Astrocyte of the spinal cord (primary cell): ENCODE measurements around the gene RBBP8NL.
A peak's percentile ranks its signal among the peaks of the same experiment; 100 is the strongest.

Source experiments
- DNase-seq: peaks from one replicate; pipeline ENCODE4 v3.0.0; 2011; ENCODE audit warnings: low read depth, low spot score
- H3K4me3 ChIP-seq: 2 replicates; pipeline ENCODE4 v1.5.1; 2011; ENCODE audit warnings: low read depth, mild to moderate bottlenecking, low read length, moderate library complexity
- CTCF ChIP-seq: IDR thresholded peaks from 2 replicates; pipeline ENCODE4 v1.5.1; 2012; ENCODE audit warnings: low read depth, mild to moderate bottlenecking, low read length, inconsistent platforms
- in situ Hi-C: cut with HindIII; loops from 2 replicates; pipeline ENCODE4 v1.10.0; 2017; ENCODE audit warnings: low sequenced_read_pairs

Gene RBBP8NL

GRCh38 chr20:62412194-62413024 lies 14.9 kb downstream of the RBBP8NL start:
- H3K4me3 ChIP-seq: no peak overlapping the region
- TF ChIP-seq CTCF: no peak
- in situ Hi-C loops: no loop called here
- no peak for DNase-seq

DNA sequence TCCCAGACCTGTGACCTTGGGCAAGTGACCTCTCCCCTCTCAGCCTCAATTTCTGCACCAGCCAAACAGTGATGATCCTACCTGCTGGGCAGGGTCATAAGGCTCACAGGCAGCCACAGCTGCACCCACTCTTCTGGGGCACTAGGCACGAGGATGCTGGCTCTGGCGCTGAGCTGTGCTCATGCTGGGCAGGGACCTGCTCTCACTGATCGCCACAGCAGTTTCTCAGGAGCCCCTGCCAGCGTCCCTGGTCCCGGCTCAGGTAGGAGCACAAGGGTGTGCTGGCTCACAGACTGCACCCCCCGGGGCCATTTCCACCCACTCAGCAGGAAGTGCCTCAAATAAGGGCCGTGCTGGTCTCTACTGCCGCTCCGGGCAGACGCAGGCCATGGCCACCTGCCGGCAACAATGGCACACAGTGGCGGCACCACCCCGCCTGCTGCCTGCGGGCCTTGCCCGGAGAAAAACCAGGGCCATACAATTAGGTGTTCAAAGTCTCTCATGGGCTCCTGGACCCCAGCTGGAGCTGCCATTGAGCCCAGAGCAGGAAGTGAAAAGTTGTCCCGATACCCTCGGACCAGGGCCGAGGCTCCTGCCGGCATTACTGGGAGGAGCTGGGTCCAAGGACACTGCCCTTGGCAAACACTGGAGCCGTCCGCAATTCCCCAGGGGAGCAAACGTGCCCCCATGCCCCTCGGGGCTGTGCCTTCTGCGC lies 15.7 kb downstream of the RBBP8NL start:
- in situ Hi-C loops: no loop called here
- no peak overlapping the region for H3K4me3 ChIP-seq
- DNase-seq: no peak
- TF ChIP-seq CTCF: no peak

- no peak overlapping the region for H3K4me3 ChIP-seq
- TF ChIP-seq CTCF: no peak
- DNase-seq: no peak
- in situ Hi-C loops: no loop called here
Observed at GRCh38 chr20:62410746-62411478, 16.4 kb downstream of the RBBP8NL start.

DNA sequence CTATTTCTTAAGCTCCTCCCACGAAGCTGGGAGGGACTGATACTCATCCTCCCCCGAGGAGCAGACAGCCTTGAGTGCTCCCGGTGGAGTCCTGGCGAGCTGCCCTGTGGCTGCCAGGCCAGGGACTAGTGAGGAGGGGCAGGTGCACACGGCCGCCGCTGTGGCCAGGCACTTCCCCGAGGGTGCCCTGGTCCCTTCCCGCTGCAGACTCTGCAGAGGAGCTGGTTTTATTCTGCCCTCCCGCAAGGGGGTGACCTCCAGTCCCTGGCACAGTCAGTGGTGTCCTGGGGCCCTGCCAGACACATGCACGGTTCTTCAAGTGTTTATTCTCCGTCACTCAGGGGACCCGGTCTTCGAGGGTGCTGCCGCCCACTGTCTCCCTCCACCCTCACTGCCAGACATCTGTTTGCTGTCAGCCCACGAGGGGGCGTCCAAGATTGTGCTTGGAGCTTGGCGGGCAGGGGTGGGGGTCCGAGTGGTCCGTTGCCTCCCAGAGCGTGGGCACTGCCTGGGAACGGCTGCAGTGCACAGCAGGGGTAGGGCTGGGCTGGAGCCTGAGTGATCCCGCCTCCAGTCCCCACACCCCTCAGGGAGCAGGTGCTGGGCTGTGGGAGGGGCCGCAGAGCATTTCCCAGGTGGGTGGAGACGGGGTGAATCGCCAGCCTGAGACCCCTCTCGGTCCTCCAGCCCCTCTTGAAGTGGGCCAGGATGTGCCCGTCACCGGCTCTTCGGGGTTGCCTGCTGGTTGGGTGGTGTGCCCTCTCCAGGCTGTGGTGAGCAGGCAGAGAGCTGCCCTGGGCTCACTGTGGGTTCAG lies 17.2 kb downstream of the RBBP8NL start:
- peak; percentile 66 for TF ChIP-seq CTCF
- in situ Hi-C loops: no loop called here
- no peak overlapping the region for H3K4me3 ChIP-seq
- DNase-seq: peak; percentile 3

DNA sequence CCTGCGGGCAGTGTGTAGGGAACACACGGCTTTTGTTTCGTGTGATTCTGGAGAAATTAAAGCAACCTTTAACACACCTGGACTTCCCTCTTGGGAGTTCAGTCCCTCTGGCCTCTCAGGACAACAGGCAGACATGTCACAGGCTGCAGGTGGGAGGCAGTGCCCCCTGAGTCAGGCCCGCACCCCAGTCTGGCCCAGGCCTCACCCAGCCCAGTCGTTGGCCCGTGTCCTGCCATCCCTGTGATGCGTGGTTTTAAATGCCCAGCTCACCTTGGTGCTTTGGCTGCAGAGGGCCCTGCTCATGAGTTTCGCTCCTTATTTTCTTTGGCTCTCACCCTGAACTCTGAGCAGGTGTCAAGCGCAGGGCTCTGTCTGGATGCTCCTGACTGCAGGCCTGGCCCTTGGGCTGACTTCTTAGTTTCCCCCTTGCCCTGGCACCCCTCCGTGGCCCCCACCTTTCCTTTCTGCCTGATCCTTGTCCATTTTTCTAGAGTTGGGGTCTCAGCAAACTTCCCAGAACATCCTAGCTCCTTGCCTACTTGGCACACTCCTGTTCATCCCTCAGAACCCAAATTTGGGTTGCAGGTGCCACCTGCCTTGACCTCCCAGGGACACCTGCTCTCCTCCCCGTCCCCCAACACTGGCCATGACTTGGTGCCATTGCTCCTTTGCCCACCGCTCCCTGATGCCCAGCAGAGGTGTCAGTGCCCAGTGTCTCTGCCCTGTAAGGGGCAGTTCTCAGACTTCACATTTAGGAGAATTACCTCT lies 18.1 kb downstream of the RBBP8NL start:
- in situ Hi-C loops: no loop called here
- no peak for TF ChIP-seq CTCF
- no peak for DNase-seq
- no peak overlapping the region for H3K4me3 ChIP-seq
